HPDE6-E6E7 (cell line): ENCODE results near the gene LRP4.
"Not testable (repeated sequence)": the region's sequence is repeated elsewhere in the genome, so short reads cannot be mapped to it uniquely, and the experiment has no call there.

ENCODE experiments used
- DNase-seq: peaks from one replicate; pipeline ENCODE4 v3.0.0; 2011; ENCODE audit warnings: missing footprints; ENCODE audit errors: extremely low spot score

LRP4 gene, protein sequence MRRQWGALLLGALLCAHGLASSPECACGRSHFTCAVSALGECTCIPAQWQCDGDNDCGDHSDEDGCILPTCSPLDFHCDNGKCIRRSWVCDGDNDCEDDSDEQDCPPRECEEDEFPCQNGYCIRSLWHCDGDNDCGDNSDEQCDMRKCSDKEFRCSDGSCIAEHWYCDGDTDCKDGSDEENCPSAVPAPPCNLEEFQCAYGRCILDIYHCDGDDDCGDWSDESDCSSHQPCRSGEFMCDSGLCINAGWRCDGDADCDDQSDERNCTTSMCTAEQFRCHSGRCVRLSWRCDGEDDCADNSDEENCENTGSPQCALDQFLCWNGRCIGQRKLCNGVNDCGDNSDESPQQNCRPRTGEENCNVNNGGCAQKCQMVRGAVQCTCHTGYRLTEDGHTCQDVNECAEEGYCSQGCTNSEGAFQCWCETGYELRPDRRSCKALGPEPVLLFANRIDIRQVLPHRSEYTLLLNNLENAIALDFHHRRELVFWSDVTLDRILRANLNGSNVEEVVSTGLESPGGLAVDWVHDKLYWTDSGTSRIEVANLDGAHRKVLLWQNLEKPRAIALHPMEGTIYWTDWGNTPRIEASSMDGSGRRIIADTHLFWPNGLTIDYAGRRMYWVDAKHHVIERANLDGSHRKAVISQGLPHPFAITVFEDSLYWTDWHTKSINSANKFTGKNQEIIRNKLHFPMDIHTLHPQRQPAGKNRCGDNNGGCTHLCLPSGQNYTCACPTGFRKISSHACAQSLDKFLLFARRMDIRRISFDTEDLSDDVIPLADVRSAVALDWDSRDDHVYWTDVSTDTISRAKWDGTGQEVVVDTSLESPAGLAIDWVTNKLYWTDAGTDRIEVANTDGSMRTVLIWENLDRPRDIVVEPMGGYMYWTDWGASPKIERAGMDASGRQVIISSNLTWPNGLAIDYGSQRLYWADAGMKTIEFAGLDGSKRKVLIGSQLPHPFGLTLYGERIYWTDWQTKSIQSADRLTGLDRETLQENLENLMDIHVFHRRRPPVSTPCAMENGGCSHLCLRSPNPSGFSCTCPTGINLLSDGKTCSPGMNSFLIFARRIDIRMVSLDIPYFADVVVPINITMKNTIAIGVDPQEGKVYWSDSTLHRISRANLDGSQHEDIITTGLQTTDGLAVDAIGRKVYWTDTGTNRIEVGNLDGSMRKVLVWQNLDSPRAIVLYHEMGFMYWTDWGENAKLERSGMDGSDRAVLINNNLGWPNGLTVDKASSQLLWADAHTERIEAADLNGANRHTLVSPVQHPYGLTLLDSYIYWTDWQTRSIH (N-terminal part only)

DNA sequence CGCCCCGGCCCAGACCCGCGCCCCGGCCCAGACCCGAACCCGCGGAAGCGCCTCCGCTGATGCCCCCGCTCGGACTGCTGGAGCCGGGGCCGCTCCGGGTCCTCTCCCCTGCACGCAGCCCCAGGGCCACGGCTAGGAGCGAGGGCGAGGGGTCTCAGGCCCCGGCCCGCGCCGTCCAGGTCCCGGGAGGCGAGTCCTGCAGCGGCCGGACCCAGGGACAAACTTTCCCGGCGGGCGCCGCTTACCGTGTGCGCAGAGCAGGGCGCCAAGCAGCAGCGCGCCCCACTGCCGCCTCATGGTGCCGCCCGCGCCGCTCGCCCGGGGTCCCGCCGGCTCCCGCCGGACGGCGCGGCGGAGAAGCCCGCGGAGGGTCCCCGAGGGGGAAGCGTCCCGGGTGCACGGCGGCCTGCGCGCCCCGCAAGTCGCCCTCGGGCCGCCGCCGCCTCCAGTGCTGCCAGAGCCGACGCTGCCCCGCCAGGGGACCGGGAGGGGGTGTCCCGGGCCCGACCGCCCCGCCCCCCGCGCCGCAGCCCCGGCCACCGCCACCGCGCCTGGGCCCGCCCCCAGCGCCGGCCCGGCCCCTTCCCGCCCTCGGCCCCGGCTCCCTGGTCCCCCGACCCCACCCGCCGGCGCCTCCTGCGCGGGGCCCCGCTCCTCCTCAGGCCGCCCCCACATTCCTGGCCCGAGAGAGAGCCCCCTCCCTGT is at the start of gene LRP4:
Gene LRP4 (minus strand): TSS at position 468 of the 705 bp plus-strand sequence. CDS start 171 bp downstream, at position 297.
- DNase-seq = no peak

DNA sequence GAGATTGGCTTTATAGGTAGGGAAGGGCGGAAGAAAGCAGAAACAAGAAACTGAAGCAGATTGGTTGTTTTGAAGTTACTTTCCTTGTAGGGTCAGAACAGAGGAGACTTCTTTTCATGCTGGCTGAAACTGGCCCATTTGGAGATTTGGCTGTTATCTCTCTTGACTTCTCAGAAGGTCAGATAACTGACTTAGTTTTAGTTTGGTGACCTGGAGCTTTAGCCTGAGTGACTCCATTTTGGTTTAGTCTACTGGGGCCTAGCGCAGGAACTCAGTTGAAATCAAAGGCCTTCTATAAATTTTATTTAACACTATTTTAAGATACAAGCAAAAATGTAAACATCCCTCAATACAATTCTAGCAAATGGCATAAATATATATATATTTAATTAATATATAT is 49.6 kb upstream of the LRP4 start:
- no peak for DNase-seq

- DNase-seq = no peak
These were observed 48.4 kb upstream of the LRP4 start for GRCh38 chr11:46966773-46967172.

- DNase-seq = no peak
These were observed 45.5 kb upstream of the LRP4 start for GRCh38 chr11:46963844-46964243.

- not testable (repeated sequence) for DNase-seq
These were observed 43.5 kb upstream of the LRP4 start for GRCh38 chr11:46961886-46962285.

GRCh38 chr11:46961041-46961440 is 42.7 kb upstream of the LRP4 start:
- DNase-seq = no peak

DNA sequence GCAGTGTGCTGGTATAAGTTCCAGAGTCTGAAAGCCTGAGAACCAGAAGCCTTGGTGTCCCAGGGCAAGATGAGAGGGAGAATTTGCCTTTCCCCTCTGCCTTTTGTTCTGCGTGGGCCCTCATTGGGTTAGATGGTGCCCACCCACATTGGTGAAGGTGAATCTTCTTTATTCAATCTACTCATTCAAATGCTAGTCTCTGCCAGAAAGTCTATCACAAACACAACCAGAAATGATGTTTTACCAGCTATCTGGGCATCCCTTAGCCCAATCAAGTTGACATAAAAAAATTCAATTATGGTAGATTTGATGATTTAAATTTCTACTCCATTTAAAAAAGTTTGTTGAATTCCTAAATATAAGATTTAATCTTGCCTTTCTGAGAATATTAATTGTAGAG is 40.4 kb upstream of the LRP4 start:
- no peak for DNase-seq

DNA sequence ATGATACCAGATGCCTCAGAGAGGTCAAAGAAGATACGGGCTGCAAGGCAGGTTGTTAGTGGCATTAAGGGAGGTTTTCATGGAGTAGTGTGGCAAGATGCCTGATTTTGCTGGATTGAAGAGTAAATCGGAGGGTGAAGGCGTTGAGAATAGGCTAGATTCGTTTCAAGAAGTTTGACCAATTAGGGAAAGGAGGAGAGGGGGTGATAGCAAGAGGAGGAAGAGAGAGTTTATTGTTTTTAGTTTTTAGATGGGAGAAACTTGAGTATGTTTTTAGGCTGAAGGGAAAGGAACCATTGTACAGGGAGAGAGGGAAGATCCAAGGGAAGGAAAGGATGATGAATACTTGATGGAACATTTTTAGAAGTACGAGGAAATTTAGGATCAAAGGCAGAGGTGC is 34.7 kb upstream of the LRP4 start:
- DNase-seq = no peak

DNA sequence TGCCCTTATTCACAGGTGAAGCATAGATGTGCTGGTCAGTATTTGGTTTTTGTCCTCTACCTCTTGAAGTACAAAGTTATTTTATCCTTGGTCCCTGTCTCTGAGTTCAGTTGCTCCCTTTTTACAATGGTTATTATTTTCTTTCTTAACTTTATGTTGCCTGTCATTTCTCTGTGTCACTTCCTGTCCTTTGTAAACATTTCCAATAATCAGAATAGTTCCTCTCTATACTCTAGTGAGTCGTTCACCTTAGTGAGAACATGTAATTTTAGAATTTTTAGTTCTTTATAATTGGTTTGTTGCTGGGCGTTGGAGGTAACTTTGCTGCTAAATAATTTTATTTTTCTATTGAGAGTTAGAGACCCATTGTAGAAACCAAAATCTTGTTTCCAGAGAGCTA is 34.2 kb upstream of the LRP4 start:
- DNase-seq = no peak

GRCh38 chr11:46951864-46952263 is 33.5 kb upstream of the LRP4 start:
- DNase-seq = no peak

DNA sequence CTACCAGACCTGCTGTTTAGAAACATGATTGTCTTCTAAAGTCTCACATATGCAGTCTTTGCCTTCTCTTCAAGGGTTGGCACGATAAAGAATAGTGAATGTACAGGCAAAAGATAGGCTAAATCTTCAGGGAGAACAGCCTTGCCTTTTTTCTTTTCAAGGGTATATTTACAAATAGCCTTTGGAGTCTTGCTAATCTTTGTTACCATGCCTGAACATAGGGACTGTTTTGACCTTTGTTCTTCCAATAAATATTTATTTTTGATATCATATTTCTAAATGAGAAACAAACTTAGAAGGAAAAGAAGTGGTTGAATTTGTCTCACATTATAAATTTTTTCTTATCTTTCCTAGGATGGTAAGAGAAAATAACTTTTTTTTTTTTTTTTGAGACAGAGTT is 30.9 kb upstream of the LRP4 start:
- no peak for DNase-seq

- peak; percentile 33 for DNase-seq
These were observed 30.2 kb upstream of the LRP4 start for GRCh38 chr11:46948378-46949131.

- no peak for DNase-seq
These were observed 29.2 kb upstream of the LRP4 start for GRCh38 chr11:46947399-46948077.

DNA sequence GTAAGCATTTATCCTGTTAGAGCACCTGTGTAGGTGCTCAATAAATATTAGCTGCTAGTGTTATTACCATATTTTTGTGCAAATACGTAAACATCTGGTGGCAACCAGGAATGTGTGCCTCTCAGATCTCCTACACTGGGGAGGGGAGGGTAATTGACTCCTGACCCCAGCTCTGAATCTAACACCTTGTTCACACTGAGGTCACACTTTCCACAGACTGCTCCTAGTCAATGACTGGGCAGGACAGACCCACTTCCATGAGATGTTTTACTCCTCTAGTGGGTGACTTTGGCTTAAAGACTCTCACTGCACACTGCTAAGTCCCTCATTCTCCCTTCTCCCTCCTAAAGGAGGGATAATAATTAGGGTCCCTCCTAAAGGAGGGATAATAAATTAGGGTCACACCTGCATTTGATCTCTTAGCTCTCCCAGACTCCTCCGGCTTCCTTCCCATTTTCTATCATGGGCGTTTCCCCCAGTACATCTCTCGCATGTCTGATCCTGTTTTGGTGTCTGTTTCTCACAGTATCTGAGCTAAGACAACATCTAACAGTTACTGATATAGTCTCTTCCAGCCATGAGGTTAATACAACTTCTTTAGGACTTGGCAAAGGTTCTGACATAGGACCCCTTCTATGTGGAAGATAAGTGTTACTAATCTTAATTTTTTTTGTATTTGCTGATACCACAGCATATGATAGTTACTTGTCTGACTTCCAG is 26.2 kb upstream of the LRP4 start:
- DNase-seq = no peak

GRCh38 chr11:46942172-46942571 is 23.8 kb upstream of the LRP4 start:
- DNase-seq = no peak

DNA sequence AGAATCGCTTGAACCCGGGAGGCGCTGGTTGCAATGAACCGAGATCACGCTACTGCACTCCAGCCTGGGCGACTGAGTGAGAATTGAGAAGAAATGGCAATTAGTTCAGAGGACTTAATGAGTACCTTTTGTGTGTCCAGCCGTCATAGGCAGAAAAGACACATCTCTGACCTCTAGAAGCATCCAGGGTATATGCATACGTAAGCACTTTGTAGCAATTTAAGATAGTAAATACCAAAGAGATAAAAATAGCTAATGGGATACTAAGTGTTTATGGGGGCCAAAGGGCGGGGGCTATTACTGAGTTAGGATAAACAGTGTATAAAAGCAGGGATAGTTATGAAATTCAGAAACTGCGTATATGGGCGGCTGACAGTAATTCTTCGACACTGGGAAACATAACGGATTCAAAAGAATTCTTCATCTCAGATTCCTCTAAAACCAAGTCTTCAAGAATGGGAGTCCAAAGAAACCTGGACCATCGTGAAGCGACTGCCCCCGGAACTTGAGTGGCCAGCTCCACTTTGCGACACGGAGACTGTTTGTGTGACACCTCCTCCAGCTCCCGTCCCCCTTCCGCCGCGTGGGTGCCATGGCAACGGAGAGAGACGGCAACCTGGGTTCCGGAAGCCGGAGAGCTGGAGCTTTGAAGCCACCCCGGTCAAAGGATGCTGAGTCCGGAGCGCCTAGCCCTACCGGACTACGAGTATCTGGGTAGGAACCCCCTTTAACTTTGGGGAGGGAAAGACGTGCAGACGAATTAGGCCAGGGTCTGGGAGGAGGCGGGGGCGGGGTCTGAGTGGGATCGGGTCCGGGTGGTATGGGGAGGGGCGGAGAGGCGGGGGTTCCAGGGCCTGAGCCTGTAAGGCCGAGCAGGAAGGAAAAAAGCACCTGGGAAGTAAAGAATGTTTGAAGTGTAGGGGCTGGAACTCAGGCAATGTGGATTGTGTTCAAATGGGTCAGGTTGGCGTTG is 18.1 kb upstream of the LRP4 start, which contains the start of gene CSTPP1:
Gene CSTPP1 (plus strand): TSS at position 624 of the 973 bp plus-strand sequence. CDS start 45 bp downstream, at position 669.
- DNase-seq = peak; percentile 95

- DNase-seq = no peak
These were observed 11.7 kb upstream of the LRP4 start for GRCh38 chr11:46930089-46930488.

DNA sequence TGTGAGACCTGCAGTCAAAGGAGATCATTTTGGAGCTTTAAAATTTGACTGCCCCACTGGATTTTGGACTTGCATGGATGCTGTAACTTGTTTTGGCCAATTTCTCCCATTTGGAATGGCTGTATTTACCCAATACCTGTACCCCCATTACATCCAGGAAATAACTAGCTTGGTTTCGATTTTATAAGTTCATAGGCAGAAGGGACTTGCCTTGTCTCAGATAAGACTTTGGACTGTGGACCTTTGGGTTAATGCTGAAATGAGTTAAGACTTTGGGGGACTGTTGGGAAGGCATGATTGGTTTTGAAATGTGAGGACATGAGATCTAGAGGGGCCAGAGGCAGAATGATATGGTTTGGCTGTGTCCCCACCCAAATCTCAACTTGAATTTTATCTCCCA is 10.4 kb upstream of the LRP4 start:
- not testable (repeated sequence) for DNase-seq
